Loucy (cell line): ENCODE measurements around the gene CCDC187.

Source experiments
- H2AFZ ChIP-seq: fragments of 200-600 bp; sonication (generic); 2 replicates; pipeline ENCODE4 v1.6.0; 2016; ENCODE audit warnings: antibody characterized with exemption, mild to moderate bottlenecking, low read length, moderate library complexity
- H3F3A ChIP-seq: fragments of 200-600 bp; 2 replicates; pipeline ENCODE4 v1.6.0; 2016; ENCODE audit warnings: antibody characterized with exemption, low read depth, mild to moderate bottlenecking
- H3K27me3 ChIP-seq: fragments of 200-600 bp; sonication (generic); 2 replicates; pipeline ENCODE4 v1.6.1; 2014; ENCODE audit warnings: low read length, mild to moderate bottlenecking; ENCODE audit not compliant: insufficient read depth, poor library complexity, severe bottlenecking
- H3K36me3 ChIP-seq: fragments of 200-600 bp; sonication (generic); 2 replicates; pipeline ENCODE4 v1.6.1; 2016; ENCODE audit warnings: low read length; ENCODE audit not compliant: insufficient read depth
- H3K4me1 ChIP-seq: fragments of 200-600 bp; sonication (generic); 2 replicates; pipeline ENCODE4 v1.5.1; 2014; ENCODE audit warnings: low read length, mild to moderate bottlenecking; ENCODE audit not compliant: insufficient read depth, poor library complexity, severe bottlenecking
- H3K4me2 ChIP-seq: fragments of 200-600 bp; sonication (generic); 2 replicates; pipeline ENCODE4 v1.6.0; 2014; ENCODE audit warnings: antibody characterized with exemption, low read length, low read depth, mild to moderate bottlenecking; ENCODE audit not compliant: poor library complexity, severe bottlenecking
- H3K4me3 ChIP-seq: fragments of 200-600 bp; sonication (generic); 2 replicates; pipeline ENCODE4 v1.5.1; 2014; ENCODE audit warnings: low read length, mild to moderate bottlenecking, mixed read lengths; ENCODE audit not compliant: poor library complexity, severe bottlenecking
- H3K79me2 ChIP-seq: fragments of 200-600 bp; sonication (generic); 2 replicates; pipeline ENCODE4 v1.6.1; 2014; ENCODE audit warnings: low read length; ENCODE audit not compliant: insufficient read depth
- H3K9ac ChIP-seq: fragments of 200-600 bp; sonication (generic); 2 replicates; pipeline ENCODE4 v1.6.0; 2014; ENCODE audit warnings: mild to moderate bottlenecking, low read depth, low read length, moderate library complexity; ENCODE audit not compliant: poor library complexity, severe bottlenecking
- H3K9me2 ChIP-seq: fragments of 200-600 bp; sonication (generic); replicated peaks from 2 replicates; pipeline ENCODE4 v1.6.1; 2016; ENCODE audit warnings: low read depth, low read length, mixed read lengths
- H3K9me3 ChIP-seq: fragments of 200-600 bp; sonication (generic); 2 replicates; pipeline ENCODE4 v1.6.1; 2014; ENCODE audit warnings: mild to moderate bottlenecking, antibody characterized with exemption, low read length, low read depth; ENCODE audit not compliant: insufficient read depth
- H4K20me1 ChIP-seq: fragments of 200-600 bp; sonication (generic); 2 replicates; pipeline ENCODE4 v1.6.0; 2014; ENCODE audit warnings: antibody characterized with exemption, low read length, mild to moderate bottlenecking; ENCODE audit not compliant: insufficient read depth, poor library complexity, severe bottlenecking
- EZH2phosphoT487 ChIP-seq: fragments of 200-600 bp; IDR thresholded peaks from 2 replicates; pipeline ENCODE4 v1.6.1; 2018; ENCODE audit warnings: antibody characterized with exemption, mild to moderate bottlenecking, moderate library complexity, borderline replicate concordance
- TF ChIP-seq, protein P1 (sequence below): fragments of 200-600 bp; sonication (generic); conservative IDR thresholded peaks from 2 replicates; pipeline ENCODE4 v1.5.1; 2014; ENCODE audit warnings: mild to moderate bottlenecking, antibody characterized with exemption, low read length

Gene CCDC187

GRCh38 chr9:136299541-136299940, 4.4 kb downstream of the CCDC187 start:
- H4K20me1 ChIP-seq, result no peaks in the 10 kb centered on the region
- H3K36me3 ChIP-seq, result no peaks in the 10 kb centered on the region
- H3K79me2 ChIP-seq, result no peaks in the 10 kb centered on the region
- H3K4me3 ChIP-seq, result no peak overlapping the region
- no peak overlapping the region for H3K4me2 ChIP-seq
- H3F3A ChIP-seq, result no peaks in the 10 kb centered on the region
- no peak for TF ChIP-seq EZH2phosphoT487
- TF ChIP-seq, protein P1, sequence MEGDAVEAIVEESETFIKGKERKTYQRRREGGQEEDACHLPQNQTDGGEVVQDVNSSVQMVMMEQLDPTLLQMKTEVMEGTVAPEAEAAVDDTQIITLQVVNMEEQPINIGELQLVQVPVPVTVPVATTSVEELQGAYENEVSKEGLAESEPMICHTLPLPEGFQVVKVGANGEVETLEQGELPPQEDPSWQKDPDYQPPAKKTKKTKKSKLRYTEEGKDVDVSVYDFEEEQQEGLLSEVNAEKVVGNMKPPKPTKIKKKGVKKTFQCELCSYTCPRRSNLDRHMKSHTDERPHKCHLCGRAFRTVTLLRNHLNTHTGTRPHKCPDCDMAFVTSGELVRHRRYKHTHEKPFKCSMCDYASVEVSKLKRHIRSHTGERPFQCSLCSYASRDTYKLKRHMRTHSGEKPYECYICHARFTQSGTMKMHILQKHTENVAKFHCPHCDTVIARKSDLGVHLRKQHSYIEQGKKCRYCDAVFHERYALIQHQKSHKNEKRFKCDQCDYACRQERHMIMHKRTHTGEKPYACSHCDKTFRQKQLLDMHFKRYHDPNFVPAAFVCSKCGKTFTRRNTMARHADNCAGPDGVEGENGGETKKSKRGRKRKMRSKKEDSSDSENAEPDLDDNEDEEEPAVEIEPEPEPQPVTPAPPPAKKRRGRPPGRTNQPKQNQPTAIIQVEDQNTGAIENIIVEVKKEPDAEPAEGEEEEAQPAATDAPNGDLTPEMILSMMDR, result no peak
- no peaks in the 10 kb centered on the region for H3K9me3 ChIP-seq
- no peaks in the 10 kb centered on the region for H3K4me1 ChIP-seq
- H2AFZ ChIP-seq, result no peak overlapping the region
- H3K9me2 ChIP-seq, result no peaks in the 10 kb centered on the region
- H3K9ac ChIP-seq, result no peak overlapping the region
- H3K27me3 ChIP-seq, result no peaks in the 10 kb centered on the region

DNA sequence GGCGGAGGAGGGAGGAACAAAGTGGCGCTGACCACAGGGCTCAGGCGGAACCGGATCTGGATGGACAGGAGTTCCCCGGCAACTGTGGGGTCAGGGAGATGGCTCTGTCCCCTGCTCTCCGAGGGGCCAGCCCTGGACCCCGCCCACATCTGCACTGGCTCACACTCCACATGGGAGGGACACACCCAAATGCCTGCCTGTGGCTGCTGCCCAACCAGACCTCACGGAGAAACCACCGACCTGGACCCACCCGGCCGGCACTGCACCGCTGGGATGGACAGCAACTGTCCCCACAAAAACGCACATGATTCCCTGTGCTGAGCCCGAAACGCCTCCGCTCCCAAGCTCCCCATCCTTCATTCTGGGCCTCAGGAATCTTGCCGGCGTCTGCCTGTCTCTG, 4.8 kb downstream of the CCDC187 start:
- H3K4me1 ChIP-seq, result no peaks in the 10 kb centered on the region
- no peaks in the 10 kb centered on the region for H3K9me2 ChIP-seq
- H3K9me3 ChIP-seq, result no peaks in the 10 kb centered on the region
- no peaks in the 10 kb centered on the region for H3K27me3 ChIP-seq
- no peak overlapping the region for H3K4me2 ChIP-seq
- H3K4me3 ChIP-seq, result no peak overlapping the region
- H3F3A ChIP-seq, result no peaks in the 10 kb centered on the region
- H3K79me2 ChIP-seq, result no peaks in the 10 kb centered on the region
- TF ChIP-seq, protein P1, result no peak
- no peak for TF ChIP-seq EZH2phosphoT487
- H2AFZ ChIP-seq, result no peak overlapping the region
- H4K20me1 ChIP-seq, result no peaks in the 10 kb centered on the region
- H3K9ac ChIP-seq, result no peak overlapping the region
- H3K36me3 ChIP-seq, result no peaks in the 10 kb centered on the region

- H3K4me1 ChIP-seq, result no peaks in the 10 kb centered on the region
- no peaks in the 10 kb centered on the region for H3F3A ChIP-seq
- no peak overlapping the region for H3K4me3 ChIP-seq
- H3K36me3 ChIP-seq, result no peaks in the 10 kb centered on the region
- H4K20me1 ChIP-seq, result no peaks in the 10 kb centered on the region
- no peak overlapping the region for H3K9ac ChIP-seq
- H3K79me2 ChIP-seq, result no peaks in the 10 kb centered on the region
- H2AFZ ChIP-seq, result no peak overlapping the region
- H3K27me3 ChIP-seq, result no peaks in the 10 kb centered on the region
- H3K9me3 ChIP-seq, result no peaks in the 10 kb centered on the region
- TF ChIP-seq, protein P1, result no peak
- no peak for TF ChIP-seq EZH2phosphoT487
- H3K4me2 ChIP-seq, result no peak overlapping the region
- H3K9me2 ChIP-seq, result no peaks in the 10 kb centered on the region
These were observed 5.8 kb downstream of the CCDC187 start for GRCh38 chr9:136297766-136298735.
